ENCODE results near the gene DCHS1. TPM values are rescaled to one million over a fixed set of nuclear protein-coding genes. Genes with fewer than 3 reads are reported as not detected.

DCHS1 gene
- total and polyA plus RNA-seq, 2 experiments from 2014 or later: 16.0 to 60.2 TPM

- TF ChIP-seq, protein P1, sequence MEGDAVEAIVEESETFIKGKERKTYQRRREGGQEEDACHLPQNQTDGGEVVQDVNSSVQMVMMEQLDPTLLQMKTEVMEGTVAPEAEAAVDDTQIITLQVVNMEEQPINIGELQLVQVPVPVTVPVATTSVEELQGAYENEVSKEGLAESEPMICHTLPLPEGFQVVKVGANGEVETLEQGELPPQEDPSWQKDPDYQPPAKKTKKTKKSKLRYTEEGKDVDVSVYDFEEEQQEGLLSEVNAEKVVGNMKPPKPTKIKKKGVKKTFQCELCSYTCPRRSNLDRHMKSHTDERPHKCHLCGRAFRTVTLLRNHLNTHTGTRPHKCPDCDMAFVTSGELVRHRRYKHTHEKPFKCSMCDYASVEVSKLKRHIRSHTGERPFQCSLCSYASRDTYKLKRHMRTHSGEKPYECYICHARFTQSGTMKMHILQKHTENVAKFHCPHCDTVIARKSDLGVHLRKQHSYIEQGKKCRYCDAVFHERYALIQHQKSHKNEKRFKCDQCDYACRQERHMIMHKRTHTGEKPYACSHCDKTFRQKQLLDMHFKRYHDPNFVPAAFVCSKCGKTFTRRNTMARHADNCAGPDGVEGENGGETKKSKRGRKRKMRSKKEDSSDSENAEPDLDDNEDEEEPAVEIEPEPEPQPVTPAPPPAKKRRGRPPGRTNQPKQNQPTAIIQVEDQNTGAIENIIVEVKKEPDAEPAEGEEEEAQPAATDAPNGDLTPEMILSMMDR (IDR thresholded peaks at IDR 0.05; ENCODE audit: low read depth, low read length): no peak
- Histone ChIP-seq H3K27ac (no peak overlapping the region), H3K4me3 (no peak overlapping the region), H3K27me3 (no peaks in the 10 kb centered on the region), H3K36me3 (peaks cover 5% of the 10 kb centered on the region), H3K9me3 (ENCODE audit: low read depth) (no peaks in the 10 kb centered on the region), H3K4me1 (ENCODE audit: low read depth) (peaks cover 19% of the 10 kb centered on the region)
- no peak for DNase-seq (ENCODE audit: low read depth in 1 of 2, low spot score in 1 of 2)
Measured at GRCh38 chr11:6594142-6594768, 61.4 kb downstream of the DCHS1 start.

DNA sequence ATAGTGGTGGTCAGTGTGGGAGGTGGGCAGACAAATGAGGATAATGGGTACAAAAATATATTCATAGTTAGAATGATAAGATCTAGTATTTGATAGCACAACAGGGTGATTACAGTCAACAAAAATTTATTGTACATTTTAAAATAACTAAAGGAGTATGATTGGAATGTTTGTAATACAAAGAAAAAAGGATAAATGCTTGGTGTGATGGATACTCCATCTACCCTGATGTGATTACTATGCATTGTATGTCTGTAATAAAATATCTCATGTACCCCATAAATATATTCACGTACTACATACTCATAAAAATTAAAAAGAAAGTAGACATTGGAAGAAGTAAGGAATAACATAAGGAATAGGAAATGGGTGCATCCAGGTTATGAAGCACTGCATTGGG is 67.6 kb downstream of the DCHS1 start:
- TF ChIP-seq, protein P1 (IDR thresholded peaks at IDR 0.05; ENCODE audit: low read depth, low read length): no peak
- no peak overlapping the region for H3K27ac ChIP-seq
- DNase-seq (ENCODE audit: low read depth in 1 of 2, low spot score in 1 of 2): no peak
- H3K9me3 ChIP-seq (ENCODE audit: low read depth): no peaks in the 10 kb centered on the region
- no peak overlapping the region for H3K4me3 ChIP-seq
- peaks cover 9% of the 10 kb centered on the region for H3K36me3 ChIP-seq
- H3K4me1 ChIP-seq (ENCODE audit: low read depth): no peaks in the 10 kb centered on the region
- no peaks in the 10 kb centered on the region for H3K27me3 ChIP-seq

- H3K4me3 ChIP-seq: no peak overlapping the region
- H3K27me3 ChIP-seq: no peaks in the 10 kb centered on the region
- H3K27ac ChIP-seq: no peak overlapping the region
- H3K4me1 ChIP-seq (ENCODE audit: low read depth): no peaks in the 10 kb centered on the region
- no peaks in the 10 kb centered on the region for H3K9me3 ChIP-seq (ENCODE audit: low read depth)
- peaks cover 9% of the 10 kb centered on the region for H3K36me3 ChIP-seq
- DNase-seq (ENCODE audit: low read depth in 1 of 2, low spot score in 1 of 2): no peak
- TF ChIP-seq, protein P1 (IDR thresholded peaks at IDR 0.05; ENCODE audit: low read depth, low read length): no peak
Measured at GRCh38 chr11:6587360-6587953, 68.2 kb downstream of the DCHS1 start.

DNA sequence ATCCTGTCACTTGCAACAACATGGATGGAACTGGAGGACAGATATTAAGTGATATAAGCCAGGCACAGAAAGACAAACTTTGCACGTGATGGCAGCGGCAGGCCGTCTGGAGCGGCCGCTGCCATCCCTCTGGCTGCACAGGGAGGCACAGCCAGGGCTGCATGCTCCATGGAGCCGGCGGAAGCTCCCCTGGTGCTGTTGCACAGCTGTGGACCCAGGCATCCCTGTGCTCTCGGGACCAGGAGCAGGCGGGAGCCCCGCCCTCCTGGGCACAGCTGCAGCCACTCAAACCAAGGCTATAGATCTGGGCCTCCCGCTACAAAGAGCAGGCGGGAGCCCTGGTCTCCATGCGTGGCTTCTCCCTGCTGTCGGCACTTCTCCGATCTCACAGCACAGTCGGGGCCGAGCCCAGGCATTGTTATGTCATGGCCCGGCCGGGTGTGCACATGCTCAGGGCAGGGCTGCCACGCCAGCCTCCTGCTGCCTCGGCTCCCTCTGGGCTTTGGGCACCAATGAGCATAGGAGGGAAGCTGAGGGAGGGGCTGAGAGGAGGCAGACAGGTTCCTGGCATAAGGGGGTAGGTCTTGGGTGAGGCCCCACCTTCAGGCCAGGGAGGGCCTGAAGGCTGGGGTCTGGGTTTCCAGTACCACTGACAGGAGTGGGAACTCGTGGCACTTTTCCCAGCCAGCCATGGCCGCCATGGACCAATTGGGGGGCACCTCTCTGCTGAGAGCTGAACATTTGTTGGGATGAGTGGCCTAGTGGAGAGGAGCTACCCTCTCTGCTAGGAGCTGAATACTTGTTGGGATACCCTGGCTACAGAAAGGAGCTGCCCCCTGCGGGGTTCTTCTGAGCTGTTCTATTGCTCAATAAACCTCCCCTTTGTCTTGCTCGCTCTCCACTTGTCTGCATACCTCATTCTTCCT is 68.9 kb downstream of the DCHS1 start:
- no peaks in the 10 kb centered on the region for H3K9me3 ChIP-seq (ENCODE audit: low read depth)
- H3K27me3 ChIP-seq: no peaks in the 10 kb centered on the region
- no peak overlapping the region for H3K4me3 ChIP-seq
- peak in 1 of 2 donors; percentile 62 for DNase-seq (ENCODE audit: low read depth in 1 of 2, low spot score in 1 of 2)
- H3K36me3 ChIP-seq: peaks cover 7% of the 10 kb centered on the region
- H3K4me1 ChIP-seq (ENCODE audit: low read depth): no peaks in the 10 kb centered on the region
- TF ChIP-seq, protein P1 (IDR thresholded peaks at IDR 0.05; ENCODE audit: low read depth, low read length): no peak
- no peak overlapping the region for H3K27ac ChIP-seq

DNA sequence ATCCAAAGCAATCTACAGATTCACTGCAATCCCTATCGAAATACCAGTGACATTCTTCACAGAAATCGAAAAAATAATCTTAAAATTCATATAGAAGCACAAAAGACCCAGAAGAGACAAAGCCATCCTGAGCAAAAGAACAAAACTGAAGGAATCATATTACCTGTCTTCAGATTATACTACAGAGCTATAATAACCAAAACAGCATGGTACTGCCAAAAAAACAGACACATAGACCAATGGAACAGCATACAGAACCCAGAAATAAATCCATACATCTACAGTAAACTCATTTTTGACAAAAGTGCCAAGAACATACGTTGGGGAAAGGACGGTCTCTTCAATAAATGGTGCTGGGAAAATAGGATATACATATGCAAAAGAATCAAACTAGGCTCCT is 71.1 kb downstream of the DCHS1 start:
- H3K4me1 ChIP-seq (ENCODE audit: low read depth): no peaks in the 10 kb centered on the region
- TF ChIP-seq, protein P1 (IDR thresholded peaks at IDR 0.05; ENCODE audit: low read depth, low read length): no peak

More for the DNA sequence above, 71.1 kb downstream of the DCHS1 start:
- DNase-seq (ENCODE audit: low read depth in 1 of 2, low spot score in 1 of 2): no peak
- no peak overlapping the region for H3K4me3 ChIP-seq
- H3K36me3 ChIP-seq: peaks cover 4% of the 10 kb centered on the region
- no peaks in the 10 kb centered on the region for H3K27me3 ChIP-seq
- H3K27ac ChIP-seq: no peak overlapping the region
- H3K9me3 ChIP-seq (ENCODE audit: low read depth): no peaks in the 10 kb centered on the region

Data from cardiac muscle cell (in vitro differentiated cells and primary cell).